ENCODE measurements around the gene RIN3.

- TF ChIP-seq POLR2A (IDR thresholded peaks at IDR 0.05) (no peak), CTCF (IDR thresholded peaks at IDR 0.05) (no peak), EP300 (IDR thresholded peaks at IDR 0.05) (no peak), POLR2AphosphoS5 (IDR thresholded peaks at IDR 0.05) (no peak)
Observed at GRCh38 chr14:92465353-92466055, 48.1 kb upstream of the RIN3 start.

Data from suprapubic skin (tissue), 4 donors.